K562 (cell line): Measurements from ENCODE around the gene UNC45A. TPM values are rescaled to one million over a fixed set of nuclear protein-coding genes. Genes with fewer than 3 reads are reported as not detected.

ENCODE experiments used
- ATAC-seq: fragments of 200-7000 bp; cut with Tn5 transposase; 3 replicates; pipeline ENCODE4 v1.9.1; 2020; ENCODE audit warnings: moderate library complexity
- BruUV-seq: library from RNA; stranded (reverse); fragments of 400-500 nt; replicated peaks from 2 replicates; lab custom pipeline; 2021; lab: Mats Ljungman, UMichigan
- CTCF ChIA-PET: fragments of 300-600 bp; formaldehyde crosslinking; extraction: SDS; loops from one replicate; lab custom pipeline; 2021; ENCODE audit warnings: low intra/inter-chr PET ratio; lab: Yijun Ruan, JAX
- POLR2A ChIA-PET: fragments of 300-600, 350-650 bp; sonication (Branson Sonifier 250); formaldehyde crosslinking; extraction: SDS; loops from one replicate; lab custom pipeline; 2021; ENCODE audit warnings: antibody characterized with exemption, inconsistent platforms; lab: Yijun Ruan, JAX
- DNase-seq, 4 experiments: peaks; one replicate each; pipeline versions ENCODE4 v3.0.0 to v3.0.0-alpha.2; 2011 to 2018; ENCODE audit warnings: low spot score in 3 of 4, mixed read lengths in 3 of 4; ENCODE audit errors: extremely low read depth in 1 of 4
- FAIRE-seq: peaks from 2 replicates; lab custom pipeline; 2011; peaks lifted over from hg19 to GRCh38; lab: Jason Lieb, UNC
- H2AFZ ChIP-seq: 2 replicates; pipeline ENCODE4 v1.6.0; 2011; ENCODE audit warnings: low read depth, low read length, control low read depth, inconsistent platforms
- H3K27ac ChIP-seq: fragments of 200-600 bp; 3 replicates; pipeline ENCODE4 v1.8.0; 2011; ENCODE audit warnings: low read depth, mild to moderate bottlenecking, control low read depth, inconsistent platforms, low read length, moderate library complexity, mixed read lengths; ENCODE audit errors: extremely low read depth
- H3K27me3 ChIP-seq, 2 experiments: fragments of 300-600 bp in 1 of 2; 2 replicates in 1 of 2; 3 replicates in 1 of 2; pipeline versions ENCODE4 v1.6.0 to v1.8.0; 2011; ENCODE audit warnings: inconsistent platforms in 2 of 2, low read length in 2 of 2, mild to moderate bottlenecking in 1 of 2, mixed read lengths in 1 of 2, moderate library complexity in 1 of 2; ENCODE audit not compliant: control insufficient read depth in 2 of 2, insufficient read depth in 2 of 2
- H3K36me3 ChIP-seq: fragments of 300-600 bp; 3 replicates; pipeline ENCODE4 v1.8.0; 2011; ENCODE audit warnings: mild to moderate bottlenecking, low read length, inconsistent platforms; ENCODE audit not compliant: control insufficient read depth, insufficient read depth
- H3K4me1 ChIP-seq, 2 experiments: fragments of 200-600 bp in 1 of 2; replicated peaks in 1 of 2; 2 replicates in 1 of 2; 3 replicates in 1 of 2; pipeline versions ENCODE4 v1.5.1 to v1.8.0; 2011; ENCODE audit warnings: inconsistent platforms in 2 of 2, low read length in 2 of 2, mild to moderate bottlenecking in 1 of 2, mixed read lengths in 1 of 2, moderate library complexity in 1 of 2; ENCODE audit not compliant: control insufficient read depth in 2 of 2, insufficient read depth in 2 of 2
- H3K4me2 ChIP-seq: 2 replicates; pipeline ENCODE4 v1.6.1; 2011; ENCODE audit warnings: low read length, control low read depth, inconsistent platforms, mixed read lengths; ENCODE audit not compliant: insufficient read depth
- H3K4me3 ChIP-seq: fragments of 200-600 bp; sonication (generic), shearing (Covaris generic); 2 replicates; pipeline ENCODE4 v1.5.1; 2016; ENCODE audit warnings: control low read depth, inconsistent platforms
- H3K79me2 ChIP-seq: fragments of 200-600 bp; 3 replicates; pipeline ENCODE4 v1.8.0; 2011; ENCODE audit warnings: low read length, inconsistent platforms; ENCODE audit not compliant: control insufficient read depth, insufficient read depth
- H3K9ac ChIP-seq, 2 experiments: 2 replicates each; pipeline versions ENCODE4 v1.6.0 to v1.6.1; 2011; ENCODE audit warnings: low read depth in 2 of 2, low read length in 2 of 2, control low read depth in 1 of 2, inconsistent platforms in 1 of 2, mild to moderate bottlenecking in 1 of 2, mixed read lengths in 1 of 2; ENCODE audit not compliant: insufficient read depth in 1 of 2
- H3K9me1 ChIP-seq: one replicate; pipeline ENCODE4 v1.6.0; 2011; ENCODE audit warnings: inconsistent platforms, mild to moderate bottlenecking, low read length, moderate library complexity; ENCODE audit not compliant: control insufficient read depth, insufficient read depth
- H3K9me3 ChIP-seq: replicated peaks from 2 replicates; pipeline ENCODE4 v1.5.1; 2011; ENCODE audit warnings: low read depth, low read length, inconsistent platforms; ENCODE audit not compliant: control insufficient read depth, insufficient read depth
- H4K20me1 ChIP-seq: replicated peaks from 2 replicates; pipeline ENCODE4 v1.6.1; 2011; ENCODE audit warnings: low read length, inconsistent platforms, mixed read lengths; ENCODE audit not compliant: control insufficient read depth, insufficient read depth
- ARID2 ChIP-seq: fragments of 450-650 bp; IDR thresholded peaks from 2 replicates; pipeline ENCODE4 v1.6.1; 2017; ENCODE audit warnings: antibody characterized with exemption, mild to moderate bottlenecking
- BDP1 ChIP-seq: IDR thresholded peaks from 3 replicates; pipeline ENCODE4 v1.6.1; 2011; ENCODE audit not compliant: insufficient read length, insufficient read depth
- CBFA2T2 ChIP-seq: fragments of 450-650 bp; conservative IDR thresholded peaks from 2 replicates; pipeline ENCODE4 v1.6.1; 2017; ENCODE audit warnings: mild to moderate bottlenecking
- HNRNPL ChIP-seq: fragments of 200-400 bp; formaldehyde crosslinking; IDR thresholded peaks from 2 replicates; pipeline ENCODE4 v1.6.1; 2017; ENCODE audit warnings: low read depth, mild to moderate bottlenecking, low read length
- KLF1 ChIP-seq: fragments of 450-650 bp; IDR thresholded peaks from 2 replicates; pipeline ENCODE4 v1.6.1; 2016; ENCODE audit warnings: missing genetic modification characterization, missing compliant biosample characterization
- MAX ChIP-seq: sonication (generic); formaldehyde crosslinking; IDR thresholded peaks from 2 replicates; pipeline ENCODE4 v1.9.0; 2022; ENCODE audit warnings: mild to moderate bottlenecking, missing genetic modification reagents
- NFIX ChIP-seq: fragments of 250-450 bp; sonication (Bioruptor Pico); IDR thresholded peaks from 2 replicates; pipeline ENCODE4 v1.4.0; 2020; ENCODE audit warnings: low read depth, mild to moderate bottlenecking, moderate library complexity
- POLR2A ChIP-seq: fragments of 450-650 bp; conservative IDR thresholded peaks from 2 replicates; pipeline ENCODE4 v1.6.1; 2016
- POLR2G ChIP-seq: fragments of 200-400 bp; formaldehyde crosslinking; IDR thresholded peaks from 2 replicates; pipeline ENCODE4 v1.6.1; 2017; ENCODE audit warnings: low read depth, mild to moderate bottlenecking, antibody characterized with exemption, low read length, moderate library complexity
- SP1 ChIP-seq: sonication (generic); formaldehyde crosslinking; IDR thresholded peaks from 2 replicates; pipeline ENCODE4 v1.8.1; 2022; ENCODE audit warnings: mild to moderate bottlenecking, missing genetic modification reagents
- SPI1 ChIP-seq: IDR thresholded peaks from 2 replicates; pipeline ENCODE4 v1.6.1; 2011; ENCODE audit warnings: low read depth, low read length, control low read depth, borderline replicate concordance
- ZBTB1 ChIP-seq: sonication (generic); formaldehyde crosslinking; IDR thresholded peaks from 2 replicates; pipeline ENCODE4 v1.8.1; 2023; ENCODE audit warnings: missing genetic modification reagents, low read depth, mild to moderate bottlenecking, borderline replicate concordance
- ZKSCAN1 ChIP-seq: fragments of 150-350 bp; IDR thresholded peaks from 2 replicates; pipeline ENCODE4 v1.6.1; 2016; ENCODE audit warnings: low read depth, low read length
- ZKSCAN3 ChIP-seq: fragments of 250-450 bp; sonication (Bioruptor Pico); IDR thresholded peaks from 2 replicates; pipeline ENCODE4 v1.4.0; 2020
- WGBS: fragments of 100-300 bp; shearing (Covaris generic); methylation state at CpG from one replicate; pipeline ENCODE4 v1.1.6; 2016; ENCODE audit warnings: low coverage, mixed read lengths; ENCODE audit not compliant: insufficient coverage; ENCODE audit errors: missing lambda C conversion rate; 5-methylcytosine and 5-hydroxymethylcytosine counted together
- in situ Hi-C: fragments of 300-500 bp; cut with MboI; formaldehyde crosslinking; loops from 4 replicates; pipeline ENCODE4 v1.15.0; 2018; ENCODE audit warnings: inconsistent platforms, mixed read lengths
- intact Hi-C: fragments of 100-400 bp; cut with micrococcal nuclease; formaldehyde crosslinking; loops from 2 replicates; pipeline ENCODE4 v1.14.2; 2022
- polyA plus RNA-seq, 8 experiments: library from polyadenylated mRNA; depleted of rRNA in 4 of 8; stranded (reverse) in 5 of 8; unstranded in 3 of 8; fragments of >200 nt; fragmentation: Nextera tagmentation in 2 of 8; fragmentation: Illumina TruSeq in 1 of 8; extraction: Ambion mirVana in 2 of 8; extraction: Trizol in 1 of 8; gene quantifications; 2 replicates each; pipeline versions ENCODE4 v1.2.1 to v1.2.3, GENCODE V29; 2011 to 2014; ENCODE audit warnings: inconsistent platforms in 1 of 8, missing spikeins in 1 of 8
- total RNA-seq, 7 experiments: library from RNA; depleted of rRNA in 6 of 7; stranded (reverse); fragments of >200 nt in 6 of 7; fragmentation: Illumina TruSeq in 2 of 7; extraction: Trizol in 2 of 7; gene quantifications; 2 replicates each; pipeline versions ENCODE4 v1.2.1 to v1.2.3, GENCODE V29; 2011 to 2021; ENCODE audit warnings: low replicate concordance in 1 of 7

UNC45A gene
- total and polyA plus RNA-seq, 9 of the 15 experiments (the other 6 are each of a cell fraction or from before 2014, with no cell fraction given) = 22.4 to 79.3 (median 43.7) TPM

- peaks cover 100% of the 10 kb centered on the region for H3K36me3 ChIP-seq
These were observed 18.6 kb upstream of the UNC45A start for GRCh38 chr15:90916461-90916860.

GRCh38 chr15:90917569-90917968, 17.5 kb upstream of the UNC45A start:
- Histone ChIP-seq H2AFZ (no peak overlapping the region), H3K9me1 (no peaks in the 10 kb centered on the region), H4K20me1 (no peaks in the 10 kb centered on the region), H3K9ac (peak overlapping the region in 1 of 2 experiments; percentile 72; a peak in 1 of 4 replicates), H3K9me3 (no peaks in the 10 kb centered on the region), H3K36me3 (peaks cover 98% of the 10 kb centered on the region), H3K4me3 (no peak overlapping the region), H3K4me1 (peaks cover 22 to 25% of the 10 kb centered on the region in 2 experiments), H3K79me2 (peaks cover 6% of the 10 kb centered on the region; the same call in 2 of the 3 replicates), H3K27me3 (no peaks in the 10 kb centered on the region), H3K4me2 (no peak overlapping the region), H3K27ac (no peak overlapping the region; the same call in 2 of the 3 replicates)
- BruUV-seq = no TSS peak
- in situ Hi-C loops = no loop called here
- FAIRE-seq = no peak
- TF ChIP-seq CBFA2T2 (no peak), KLF1 (no peak), POLR2G (peak; percentile 60), SPI1 (no peak), MAX (CRISPR knock-in tag) (0 out of 2 replicates have a peak, but pooled peaks have one; percentile 23), ZBTB1 (CRISPR knock-in tag) (no peak), POLR2A (peak; percentile 17), HNRNPL (no peak), BDP1 (no peak), ZKSCAN1 (no peak)
- over 99% methylated on average over 12 of the region's 12 CpGs for WGBS
- ChIA-PET POLR2A (interaction anchor here (1.1 to 4.7 kb wide), 5 partner anchors 9 to 15 kb away, joined by 3 to 54 read pairs (median 9); partner anchors contain the start of genes HDDC3 and MAN2A2), CTCF (no interaction called here)
- no peak for ATAC-seq
- no peak for DNase-seq
- intact Hi-C loops = no loop called here

More at GRCh38 chr15:90916461-90916860, 18.6 kb upstream of the UNC45A start:
- H3K9me1 ChIP-seq = no peaks in the 10 kb centered on the region
- no peaks in the 10 kb centered on the region for H3K9me3 ChIP-seq
- 95% methylated on average over 11 of the region's 11 CpGs for WGBS
- H3K9ac ChIP-seq = peak overlapping the region in 1 of 2 experiments; percentile 13; a peak in 3 of 4 replicates
- CTCF ChIA-PET = no interaction called here
- no peak for FAIRE-seq
- intact Hi-C loops = no loop called here
- peak; percentile 5; the same call in 1 of the 2 replicates for TF ChIP-seq SP1
- no peak for TF ChIP-seq NFIX (CRISPR knock-in tag)
- TF ChIP-seq ZKSCAN3 = no peak
- no peak for TF ChIP-seq ARID2
- TF ChIP-seq, all 486 proteins: peak for 1
- Histone ChIP-seq H2AFZ (no peak overlapping the region), H4K20me1 (no peaks in the 10 kb centered on the region), H3K4me1 (peaks cover 19 to 33% of the 10 kb centered on the region in 2 experiments), H3K4me3 (no peak overlapping the region), H3K4me2 (0 out of 2 replicates have a peak overlapping the region, but pooled peaks have one; percentile 4), H3K27ac (peak overlapping the region; percentile 80; the same call in 2 of the 3 replicates), H3K27me3 (no peaks in the 10 kb centered on the region), H3K79me2 (peaks cover 6% of the 10 kb centered on the region; the same call in 2 of the 3 replicates)
- BruUV-seq = no TSS peak
- in situ Hi-C loops = no loop called here
- DNase-seq (no peak), ATAC-seq (no peak)
- POLR2A ChIA-PET = interaction anchor here (0.7 to 4.7 kb wide), 4 partner anchors 9 to 556 kb away, joined by 3 to 54 read pairs (median 6); partner anchors contain the start of gene MAN2A2
